Left lung (tissue), 10 donors: ENCODE results near the gene BLVRB. TPM values are rescaled to one million over a fixed set of nuclear protein-coding genes. Genes with fewer than 3 reads are reported as not detected.
A peak's percentile ranks its signal among the peaks of the same experiment; 100 is the strongest.

Source experiments
- ATAC-seq: fragments of 200-7000 bp; cut with Tn5 transposase; one replicate; pipeline ENCODE4 v1.9.1; 2020; ENCODE audit warnings: moderate library complexity
- DNase-seq, 4 donors: peaks; one replicate each; pipeline ENCODE4 v3.0.0-alpha.2; 2013 to 2020
- H3K27ac ChIP-seq, 2 donors: fragments of 200-600 bp; sonication (generic) in 1 of 2; one replicate each; pipeline versions ENCODE4 v1.5.0 to v1.8.0; 2020 to 2021
- H3K27me3 ChIP-seq, 2 donors: fragments of 200-600 bp; sonication (generic) in 1 of 2; one replicate each; pipeline versions ENCODE4 v1.5.0 to v1.8.0; 2020 to 2021
- H3K36me3 ChIP-seq, 2 donors: fragments of 200-600 bp; sonication (generic) in 1 of 2; one replicate each; pipeline versions ENCODE4 v1.5.0 to v1.8.0; 2020 to 2021
- H3K4me1 ChIP-seq, 2 donors: fragments of 200-600 bp; one replicate each; pipeline ENCODE4 v1.8.0; 2021
- H3K4me3 ChIP-seq, 2 donors: fragments of 200-600 bp; sonication (generic) in 1 of 2; one replicate each; pipeline versions ENCODE4 v1.5.0 to v1.8.0; 2020 to 2021; ENCODE audit warnings: mild to moderate bottlenecking in 1 of 2
- H3K9me3 ChIP-seq, 2 donors: fragments of 200-600 bp; sonication (generic) in 1 of 2; one replicate each; pipeline versions ENCODE4 v1.5.0 to v1.8.0; 2020 to 2021
- intact Hi-C, 2 donors: fragments of 100-400 bp; cut with DNase I; formaldehyde crosslinking; loops; one replicate each; pipeline versions ENCODE4 v1.11.2 to v1.14.2; 2022
- polyA plus RNA-seq, 6 donors: library from polyadenylated mRNA; unstranded; fragments of 120-200 nt; gene quantifications; one replicate each; pipeline ENCODE4 v1.2.1, GENCODE V29; 2013; ENCODE audit not compliant: insufficient read length in 6 of 6
- total RNA-seq, 2 donors: library from RNA; stranded (reverse); fragmentation: NEBNext Ultra II Directional; extraction: Animal tissue kit (Norgen Biotek cat#: 25700); gene quantifications; one replicate each; pipeline ENCODE4 v1.2.1, GENCODE V29; 2021
- TF ChIP-seq, protein P1 (sequence below), 2 donors: fragments of 200-600 bp; sonication (generic) in 1 of 2; IDR thresholded peaks; one replicate each; pipeline versions ENCODE4 v1.5.0 to v1.8.0; 2021; ENCODE audit warnings: antibody characterized with exemption in 2 of 2
- donor health status: DM: no; HTN: yes; CAD: no.
- donor health status: DM: no; HTN: no; CAD: no.

BLVRB gene
- total and polyA plus RNA-seq, 8 donors, result 45.1 to 192 (median 62.0) TPM

DNA sequence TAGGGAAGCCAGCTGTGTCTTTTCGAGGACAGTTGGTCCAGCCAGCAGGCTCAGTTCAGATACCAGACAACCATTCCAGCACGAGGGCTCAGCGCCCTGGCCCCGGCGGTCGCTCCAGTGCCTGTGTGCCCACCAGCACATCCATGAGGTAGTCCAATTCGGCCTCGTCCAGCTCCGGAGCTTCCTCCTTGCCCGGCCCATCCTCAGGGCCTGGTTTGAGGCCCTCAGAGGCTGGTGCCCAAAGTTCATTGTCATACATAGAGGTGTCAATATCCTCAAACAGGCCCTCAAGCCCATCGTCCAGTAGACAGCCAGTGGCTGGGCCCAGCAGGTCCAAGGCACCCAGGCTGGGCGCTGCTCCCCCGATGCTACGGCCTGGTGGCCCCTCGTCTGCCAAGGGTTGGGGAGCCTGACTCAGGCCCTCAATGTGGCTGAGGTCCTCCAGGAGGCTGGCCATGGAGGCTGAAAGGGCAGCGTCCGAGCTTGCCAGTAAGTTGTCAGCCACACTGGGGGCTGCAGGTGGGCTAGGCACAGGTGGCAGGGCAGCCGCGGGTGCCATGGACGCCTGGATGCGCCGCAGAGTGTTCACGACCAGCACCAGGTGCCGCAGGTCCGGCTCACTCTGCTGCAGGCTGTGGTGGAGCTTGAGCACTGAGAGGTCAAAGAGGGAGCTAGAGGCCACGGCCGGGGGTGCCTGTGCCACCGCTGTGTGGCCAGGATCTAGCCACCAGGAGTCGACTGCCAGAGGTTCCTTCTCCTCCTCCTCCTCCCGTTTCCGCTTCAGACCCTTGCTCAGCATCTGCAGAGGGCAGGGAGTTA, 42.6 kb downstream of the BLVRB start:
- H3K36me3 ChIP-seq, result peaks cover 0 to 21% of the 10 kb centered on the region in 2 donors
- TF ChIP-seq, protein P1, sequence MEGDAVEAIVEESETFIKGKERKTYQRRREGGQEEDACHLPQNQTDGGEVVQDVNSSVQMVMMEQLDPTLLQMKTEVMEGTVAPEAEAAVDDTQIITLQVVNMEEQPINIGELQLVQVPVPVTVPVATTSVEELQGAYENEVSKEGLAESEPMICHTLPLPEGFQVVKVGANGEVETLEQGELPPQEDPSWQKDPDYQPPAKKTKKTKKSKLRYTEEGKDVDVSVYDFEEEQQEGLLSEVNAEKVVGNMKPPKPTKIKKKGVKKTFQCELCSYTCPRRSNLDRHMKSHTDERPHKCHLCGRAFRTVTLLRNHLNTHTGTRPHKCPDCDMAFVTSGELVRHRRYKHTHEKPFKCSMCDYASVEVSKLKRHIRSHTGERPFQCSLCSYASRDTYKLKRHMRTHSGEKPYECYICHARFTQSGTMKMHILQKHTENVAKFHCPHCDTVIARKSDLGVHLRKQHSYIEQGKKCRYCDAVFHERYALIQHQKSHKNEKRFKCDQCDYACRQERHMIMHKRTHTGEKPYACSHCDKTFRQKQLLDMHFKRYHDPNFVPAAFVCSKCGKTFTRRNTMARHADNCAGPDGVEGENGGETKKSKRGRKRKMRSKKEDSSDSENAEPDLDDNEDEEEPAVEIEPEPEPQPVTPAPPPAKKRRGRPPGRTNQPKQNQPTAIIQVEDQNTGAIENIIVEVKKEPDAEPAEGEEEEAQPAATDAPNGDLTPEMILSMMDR (IDR thresholded peaks at IDR 0.05), result no peak
- peak overlapping the region in 1 of 2 donors; percentile 90 for H3K4me3 ChIP-seq
- no peaks in the 10 kb centered on the region for H3K9me3 ChIP-seq
- H3K4me1 ChIP-seq, result peaks cover 26 to 68% of the 10 kb centered on the region in 2 donors
- intact Hi-C loops, result no loop called here
- H3K27me3 ChIP-seq, result no peaks in the 10 kb centered on the region
- DNase-seq, result peak in 1 of 4 donors; percentile 77
- ATAC-seq, result no peak
- peak overlapping the region in 1 of 2 donors; percentile 98 for H3K27ac ChIP-seq

DNA sequence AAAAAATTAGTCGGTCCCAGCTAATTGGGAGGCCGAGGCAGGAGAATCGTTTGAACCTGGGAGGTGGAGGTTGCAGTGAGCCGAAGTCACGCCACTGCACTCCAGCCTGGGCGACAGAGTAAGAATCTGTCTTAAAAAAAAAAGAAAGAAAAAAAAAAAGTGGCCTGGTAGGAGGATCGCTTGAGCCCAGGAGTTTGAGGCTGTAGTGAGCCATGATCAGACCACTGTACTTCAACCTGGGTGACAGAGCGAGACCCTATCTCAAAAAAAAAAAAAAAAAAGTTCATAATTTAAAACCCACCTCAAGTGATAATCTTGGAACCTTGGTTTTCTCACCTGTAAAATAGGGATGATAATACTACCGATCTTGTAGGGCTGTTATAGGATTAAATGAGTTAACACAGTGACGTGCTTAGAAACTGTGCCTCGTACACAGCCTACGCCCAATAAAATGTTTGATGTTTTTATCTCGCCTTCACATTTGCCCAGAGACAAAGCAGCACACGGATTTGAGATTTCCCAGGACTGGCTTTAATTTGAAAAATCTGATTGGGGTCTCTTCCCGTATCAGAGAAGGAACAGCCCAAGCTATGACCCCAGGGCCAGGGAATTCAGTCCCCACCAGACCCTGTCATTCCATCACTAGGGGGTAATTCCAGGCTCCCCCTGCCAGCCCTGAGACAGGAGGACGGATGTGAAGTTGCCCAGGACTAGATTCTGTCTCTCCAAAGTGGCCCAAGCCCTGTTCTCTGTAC, 43.4 kb downstream of the BLVRB start:
- peak overlapping the region in 1 of 2 donors; percentile 65 for H3K4me3 ChIP-seq
- H3K27me3 ChIP-seq, result no peaks in the 10 kb centered on the region
- H3K36me3 ChIP-seq, result peaks cover 0 to 21% of the 10 kb centered on the region in 2 donors
- ATAC-seq (no peak), DNase-seq (no peak)
- peaks cover 26 to 76% of the 10 kb centered on the region in 2 donors for H3K4me1 ChIP-seq
- no peaks in the 10 kb centered on the region for H3K9me3 ChIP-seq
- intact Hi-C loops, result no loop called here
- H3K27ac ChIP-seq, result peak overlapping the region; percentile 97 to 98
- TF ChIP-seq, protein P1 (IDR thresholded peaks at IDR 0.05), result no peak

DNA sequence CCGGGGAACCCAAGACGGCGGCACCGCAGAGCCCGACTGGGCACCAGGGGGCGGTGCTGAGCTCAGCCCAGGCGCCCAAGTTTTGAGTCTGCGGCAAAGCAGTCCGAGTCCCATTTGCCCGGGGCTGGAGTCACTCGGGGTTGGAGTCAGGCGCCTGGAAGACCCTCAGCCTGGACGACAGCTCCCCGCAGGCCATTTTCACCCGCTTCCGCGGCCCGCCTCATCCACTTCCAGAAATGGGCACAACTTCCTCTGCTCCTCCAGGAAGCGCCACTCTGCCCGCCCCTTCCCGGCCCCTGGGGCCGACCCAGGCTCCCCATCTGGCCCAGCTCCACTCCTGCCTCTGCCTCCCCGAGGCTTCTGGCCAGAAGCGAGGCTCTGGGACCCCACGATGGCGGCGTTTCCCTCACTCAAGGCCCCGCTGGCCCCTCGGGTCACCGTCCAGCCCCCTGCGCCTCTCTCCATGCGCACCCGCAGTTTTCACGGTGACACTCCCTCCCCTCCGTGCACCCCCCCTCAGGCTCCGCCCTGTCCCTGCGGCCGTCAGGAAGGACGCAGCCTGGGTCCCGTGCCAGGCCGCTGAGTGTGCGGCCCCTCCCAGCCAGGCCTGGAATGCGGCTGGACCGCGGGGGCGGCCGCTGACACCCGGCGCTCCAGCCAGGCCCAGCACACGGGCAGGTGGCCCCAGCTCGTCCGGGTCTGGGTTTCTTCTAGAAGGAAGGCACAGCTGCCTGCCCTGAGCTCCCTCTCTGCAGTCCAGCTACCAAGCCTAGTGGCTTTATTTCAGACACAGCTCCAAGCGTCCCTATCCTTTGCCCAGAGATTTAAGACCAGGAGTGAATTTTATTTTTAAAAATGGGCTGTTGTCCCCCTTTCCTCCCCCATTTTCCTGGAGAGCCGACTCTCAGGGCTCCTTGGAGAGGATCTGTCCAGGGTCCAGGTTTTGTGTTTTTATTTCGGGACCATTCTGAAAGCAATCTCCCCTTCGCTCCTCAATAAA, 44.5 kb downstream of the BLVRB start:
- Histone ChIP-seq H3K4me3 (peak overlapping the region; percentile 42 to 65), H3K27me3 (no peaks in the 10 kb centered on the region), H3K4me1 (peaks cover 26 to 79% of the 10 kb centered on the region in 2 donors), H3K27ac (peak overlapping the region; percentile 97 to 98), H3K9me3 (no peaks in the 10 kb centered on the region), H3K36me3 (peaks cover 0 to 21% of the 10 kb centered on the region in 2 donors)
- ATAC-seq (peak; percentile 84), DNase-seq (peak; percentile 94 to 98 (median 96))
- intact Hi-C loops, result no loop called here
- TF ChIP-seq, protein P1 (IDR thresholded peaks at IDR 0.05), result peak; percentile 82 to 96

DNA sequence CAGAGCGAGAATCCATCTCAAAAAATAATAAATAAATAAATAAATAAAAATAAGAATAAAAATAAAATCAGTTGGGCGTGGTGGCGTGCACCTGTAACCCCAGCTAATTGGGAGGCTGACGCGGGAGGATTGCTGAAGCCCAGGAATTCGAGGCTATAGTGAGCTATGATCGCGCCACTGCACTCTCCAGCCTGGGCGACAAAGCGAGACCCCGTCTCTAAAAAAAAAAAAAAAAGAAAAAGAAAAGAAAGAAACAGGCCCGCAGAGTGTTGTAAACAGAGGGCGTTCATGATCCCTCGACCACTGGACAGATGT, 45.1 kb downstream of the BLVRB start:
- peaks cover 26 to 86% of the 10 kb centered on the region in 2 donors for H3K4me1 ChIP-seq
- intact Hi-C loops, result no loop called here
- no peak for DNase-seq
- ATAC-seq, result no peak
- peaks cover 0 to 21% of the 10 kb centered on the region in 2 donors for H3K36me3 ChIP-seq
- H3K27me3 ChIP-seq, result no peaks in the 10 kb centered on the region
- no peaks in the 10 kb centered on the region for H3K9me3 ChIP-seq
- H3K4me3 ChIP-seq, result peak overlapping the region; percentile 42 to 65
- TF ChIP-seq, protein P1 (IDR thresholded peaks at IDR 0.05), result no peak
- peak overlapping the region; percentile 97 to 98 for H3K27ac ChIP-seq
